Measurements from ENCODE around the gene COQ8A.

The COQ8A gene

DNA sequence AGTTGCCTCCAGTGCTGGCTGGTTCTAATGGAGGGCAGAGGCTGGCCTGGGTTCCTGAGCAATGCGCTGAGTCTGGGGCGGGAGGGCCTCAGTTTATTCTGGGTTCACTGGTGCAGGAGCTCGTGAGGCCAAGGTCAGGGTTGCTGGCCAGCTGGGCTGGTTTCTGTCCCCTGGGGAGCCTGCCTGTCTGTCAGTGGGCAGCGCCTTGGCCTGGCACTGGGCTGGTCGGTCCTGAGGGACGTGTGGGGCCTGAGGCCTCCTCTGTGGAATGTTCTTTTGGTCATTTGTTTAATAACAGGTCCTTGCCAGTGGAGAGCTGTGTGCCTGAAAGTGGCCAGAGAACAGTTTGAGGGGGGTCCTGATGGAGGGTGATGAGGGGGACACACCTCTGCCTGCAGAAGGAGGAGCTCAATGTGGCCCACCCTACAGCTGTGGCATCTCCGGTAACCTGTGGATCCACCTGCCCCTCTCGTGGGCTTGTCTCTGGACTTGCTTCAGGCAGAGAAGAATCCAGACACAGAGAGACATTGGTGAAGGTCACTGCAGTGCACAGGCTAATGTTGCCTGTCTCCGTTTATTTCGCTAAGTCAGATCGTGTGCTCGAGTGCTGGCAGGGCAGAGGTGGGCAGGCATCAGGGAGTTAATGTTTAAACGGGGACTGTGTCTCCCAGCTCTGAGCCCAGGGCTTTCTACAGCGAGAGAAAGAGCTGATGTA lies 34.6 kb downstream of the COQ8A start:
- DNase-seq: no peak

DNA sequence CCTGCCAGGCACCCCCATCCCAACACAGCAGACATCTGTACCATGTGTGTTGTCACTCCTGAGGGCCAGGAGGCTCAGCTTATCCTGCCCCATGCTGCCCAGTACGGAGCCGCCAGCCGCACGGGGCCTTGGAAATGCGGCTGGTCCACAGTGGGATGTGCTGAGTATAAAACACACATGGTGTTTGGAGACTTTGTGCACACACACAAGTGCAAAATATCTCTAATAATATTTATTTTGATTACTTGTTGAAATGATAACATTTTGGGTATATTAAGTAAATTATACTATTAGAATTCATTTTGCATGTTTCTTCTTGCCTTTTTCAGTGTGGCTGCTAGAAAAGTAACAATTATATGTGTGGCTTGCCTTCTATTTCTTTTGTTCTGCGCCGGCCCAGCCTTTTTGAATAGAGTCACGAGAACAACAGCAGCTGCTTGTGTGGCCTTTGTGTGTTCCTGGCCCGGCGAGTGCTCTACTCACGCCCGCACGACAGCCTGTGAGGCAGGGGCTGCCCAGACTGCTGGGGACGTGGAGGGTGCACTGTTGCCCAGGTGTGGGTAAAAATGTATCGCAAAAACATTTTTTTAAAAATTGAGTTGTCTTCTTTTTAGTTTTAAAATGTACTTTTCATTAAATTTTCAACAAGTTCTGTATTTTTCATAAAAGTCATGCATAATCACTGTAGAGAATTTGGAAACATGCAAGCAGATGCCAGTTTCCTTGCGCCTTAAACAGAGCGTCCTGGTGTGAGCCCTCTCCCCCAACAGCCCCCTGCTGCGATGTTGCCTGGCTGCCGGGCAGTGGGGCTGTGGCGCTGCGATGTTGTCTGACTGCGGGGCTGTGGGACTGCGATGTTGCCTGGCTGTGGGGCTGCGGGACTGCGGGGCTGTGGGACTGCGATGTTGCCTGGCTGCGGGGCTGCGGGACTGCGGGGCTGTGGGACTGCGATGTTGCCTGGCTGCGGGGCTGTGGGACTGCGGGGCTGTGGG lies 35.5 kb downstream of the COQ8A start:
- no peak for DNase-seq

DNA sequence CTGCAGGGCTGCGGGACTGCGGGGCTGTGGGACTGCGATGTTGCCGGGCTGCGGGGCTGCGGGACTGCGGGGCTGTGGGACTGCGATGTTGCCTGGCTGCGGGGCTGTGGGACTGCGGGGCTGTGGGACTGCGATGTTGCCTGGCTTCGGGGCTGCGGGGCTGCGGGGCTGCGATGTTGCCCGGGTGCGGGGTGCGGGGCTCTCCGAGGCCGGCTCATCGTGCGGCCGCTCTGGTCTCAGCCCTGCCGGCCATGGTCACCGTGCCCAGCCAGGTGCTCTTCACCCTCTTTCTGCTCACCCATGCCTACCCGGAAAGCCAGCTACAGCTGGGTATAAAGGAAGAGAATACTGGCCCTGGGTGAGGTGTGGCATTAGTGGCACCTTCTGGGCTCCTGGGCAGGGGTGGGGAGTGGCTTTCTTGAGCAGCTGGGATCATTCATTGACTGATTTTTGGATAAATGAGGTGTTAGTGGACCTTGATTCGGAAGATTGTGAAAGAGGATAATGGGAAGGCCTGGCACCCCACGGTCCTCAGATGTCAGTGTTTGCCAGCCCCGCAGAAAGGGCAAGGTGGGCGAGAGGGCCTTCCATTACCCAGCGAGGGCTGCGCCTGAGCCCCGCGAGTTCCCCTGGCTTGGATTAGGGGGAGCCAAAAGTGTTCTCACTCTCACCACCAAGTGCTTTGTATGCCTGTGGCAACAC lies 36.3 kb downstream of the COQ8A start:
- no peak for DNase-seq

DNA sequence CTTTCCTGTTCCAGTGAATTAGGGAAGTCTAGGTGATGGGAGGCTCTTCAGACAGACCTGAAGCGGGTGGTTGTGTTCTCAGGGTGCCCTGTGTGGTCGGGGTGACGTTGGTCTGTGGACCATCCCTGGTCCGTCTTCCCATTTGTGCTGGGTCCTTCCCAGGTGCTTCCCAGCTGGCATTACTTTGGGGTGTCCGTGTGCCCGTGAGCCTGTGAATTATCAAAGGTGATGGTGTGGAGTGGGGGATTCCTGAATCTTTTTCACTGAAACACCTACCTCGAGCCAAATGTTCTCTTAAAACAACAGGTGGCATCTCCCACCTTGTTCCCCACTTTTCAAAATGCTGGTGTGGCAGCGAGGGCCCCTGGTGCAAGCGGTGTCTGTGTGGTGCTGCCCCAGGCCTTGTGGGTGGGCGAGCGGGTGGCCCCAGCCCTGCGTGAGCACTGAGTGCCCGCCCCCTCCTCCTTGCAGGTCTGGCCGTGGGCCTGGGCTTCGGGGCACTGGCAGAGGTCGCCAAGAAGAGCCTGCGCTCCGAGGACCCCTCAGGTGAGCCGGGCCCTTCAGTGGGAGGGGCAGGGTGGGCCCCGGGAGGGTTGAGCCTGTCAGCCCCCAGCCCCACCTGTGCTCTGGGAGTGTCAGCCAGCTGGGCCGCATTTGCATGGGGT lies 37.0 kb downstream of the COQ8A start:
- no peak for DNase-seq

DNA sequence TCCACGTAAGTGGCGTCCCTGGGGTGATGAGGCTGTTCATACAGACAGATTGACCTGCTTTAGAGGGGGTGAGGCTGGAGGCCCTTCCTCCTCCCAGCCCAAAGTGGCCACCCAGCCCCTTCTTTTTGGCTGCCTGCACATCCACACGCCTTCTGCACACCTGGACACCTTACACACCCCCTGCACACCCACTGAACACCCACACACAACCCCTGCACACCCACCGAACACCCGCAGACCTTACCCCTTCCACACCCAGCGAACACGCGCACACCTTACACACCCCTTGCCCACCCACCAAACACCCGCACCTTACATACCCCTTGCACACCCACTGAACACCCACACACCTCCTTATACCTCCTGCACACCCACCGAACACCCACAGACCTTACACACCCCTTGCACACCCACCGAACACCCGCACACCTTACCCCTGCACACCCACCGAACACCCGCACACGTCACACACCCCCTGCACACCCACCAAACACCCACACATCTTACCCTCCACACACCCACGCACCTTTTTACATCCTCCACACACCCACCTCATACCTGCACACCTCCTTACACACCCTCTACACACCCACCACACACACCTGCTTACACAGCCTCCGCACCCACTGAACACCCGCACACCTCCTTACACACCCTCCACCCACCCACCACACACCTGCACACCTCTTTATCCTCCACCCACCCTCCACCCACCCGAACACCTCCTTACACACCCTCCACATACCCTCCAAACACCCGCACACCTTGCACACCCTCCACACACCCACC lies 37.7 kb downstream of the COQ8A start:
- no peak for DNase-seq

DNA sequence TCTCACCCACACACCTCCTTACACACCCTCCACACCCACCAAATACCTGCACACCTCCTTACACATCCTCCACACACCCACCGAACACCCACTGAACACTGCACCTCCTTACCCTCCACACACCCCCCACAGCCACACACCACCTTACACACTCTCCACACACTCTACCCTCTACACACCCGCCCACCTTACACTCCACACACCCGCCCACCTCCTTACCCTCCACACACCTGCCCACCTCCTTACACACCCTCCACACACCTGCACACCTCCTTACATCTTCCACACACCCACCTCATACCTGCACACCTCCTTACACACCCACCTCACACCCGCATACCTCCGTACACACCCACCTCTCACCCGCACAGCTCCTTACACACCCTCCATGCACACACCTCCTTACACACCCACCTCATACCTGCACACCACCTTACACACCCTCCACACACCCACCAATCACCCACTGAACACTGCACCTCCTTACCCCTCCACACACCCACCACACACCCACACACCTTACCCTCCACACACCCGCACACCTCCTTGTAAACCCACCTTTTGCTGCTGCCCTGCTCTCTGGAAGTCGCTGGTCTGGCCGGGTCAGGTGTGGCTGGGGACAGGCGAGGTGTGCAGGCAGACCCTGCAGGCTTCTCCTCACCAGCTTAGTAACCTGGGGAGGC lies 38.5 kb downstream of the COQ8A start:
- no peak for DNase-seq

DNA sequence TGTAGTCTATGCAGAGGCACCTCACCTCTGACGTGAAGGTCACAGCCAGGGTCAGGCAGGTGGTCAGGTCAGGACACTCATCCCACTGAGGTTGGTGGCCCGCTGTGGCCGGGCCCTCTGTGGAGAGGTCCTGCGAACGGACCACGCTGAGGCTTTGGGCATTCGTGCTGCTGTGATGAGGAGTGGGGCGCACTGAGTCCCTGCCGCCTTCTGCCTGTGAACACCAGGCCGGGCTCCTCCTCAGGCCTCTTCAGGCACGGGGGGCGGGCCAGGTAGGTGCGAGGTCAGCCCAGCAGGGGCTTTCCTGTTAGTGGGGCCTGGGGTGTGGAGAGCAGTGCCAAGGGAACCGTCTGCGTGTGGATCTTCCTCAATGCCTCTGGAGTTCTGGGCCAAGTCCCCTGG lies 39.0 kb downstream of the COQ8A start:
- no peak for DNase-seq

DNA sequence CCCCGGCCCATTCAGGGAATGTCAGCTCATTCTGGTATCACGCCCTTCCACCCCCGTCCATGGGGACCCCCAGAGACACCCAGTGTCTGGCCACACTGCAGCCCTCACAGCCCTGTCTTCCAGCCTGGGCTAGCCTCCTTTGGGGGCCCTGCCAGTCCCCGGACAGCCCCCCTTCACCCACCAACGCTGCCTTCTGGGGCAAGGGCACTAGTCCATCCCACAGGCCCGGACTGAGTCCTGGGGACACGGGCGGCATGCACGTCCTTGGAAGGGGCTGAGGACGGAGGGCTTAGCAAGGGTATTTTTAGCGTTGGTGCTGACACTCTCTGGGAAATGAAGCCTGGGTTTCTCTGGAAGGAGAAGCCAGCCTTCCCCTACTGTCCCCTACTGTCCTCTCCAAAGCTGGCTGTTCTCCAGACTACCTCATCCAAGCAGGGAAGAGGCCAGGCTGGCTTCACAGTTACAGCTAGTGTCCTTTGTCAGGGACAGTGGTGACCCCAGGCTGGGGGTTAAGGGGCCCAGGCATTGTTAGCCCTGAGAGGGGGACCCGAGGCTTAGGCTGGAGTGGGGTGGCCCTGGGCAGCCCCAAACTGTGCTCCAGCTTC lies 39.5 kb downstream of the COQ8A start:
- no peak for DNase-seq

DNA sequence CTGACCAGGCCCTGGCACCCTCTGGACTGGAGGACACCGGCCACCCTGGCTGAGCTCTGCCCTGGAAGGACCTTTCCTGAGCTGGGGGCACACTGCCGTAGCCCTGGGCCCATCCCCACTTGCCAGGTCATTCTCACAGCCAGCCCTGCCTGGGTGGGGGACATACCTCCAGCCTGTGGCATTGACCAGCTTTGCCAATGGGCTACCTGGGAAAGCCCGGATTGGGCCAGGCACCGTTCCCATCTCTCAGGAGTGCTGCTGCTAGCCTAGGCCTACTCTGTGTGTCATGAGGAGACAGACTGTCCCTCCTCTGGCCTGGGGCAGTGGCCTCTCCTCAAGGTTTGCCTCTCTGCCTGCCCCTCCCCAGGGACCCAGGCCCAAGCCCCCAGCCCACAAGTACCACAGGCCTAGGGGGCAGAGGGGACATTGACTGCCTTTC lies 40.0 kb downstream of the COQ8A start:
- DNase-seq: no peak

DNA sequence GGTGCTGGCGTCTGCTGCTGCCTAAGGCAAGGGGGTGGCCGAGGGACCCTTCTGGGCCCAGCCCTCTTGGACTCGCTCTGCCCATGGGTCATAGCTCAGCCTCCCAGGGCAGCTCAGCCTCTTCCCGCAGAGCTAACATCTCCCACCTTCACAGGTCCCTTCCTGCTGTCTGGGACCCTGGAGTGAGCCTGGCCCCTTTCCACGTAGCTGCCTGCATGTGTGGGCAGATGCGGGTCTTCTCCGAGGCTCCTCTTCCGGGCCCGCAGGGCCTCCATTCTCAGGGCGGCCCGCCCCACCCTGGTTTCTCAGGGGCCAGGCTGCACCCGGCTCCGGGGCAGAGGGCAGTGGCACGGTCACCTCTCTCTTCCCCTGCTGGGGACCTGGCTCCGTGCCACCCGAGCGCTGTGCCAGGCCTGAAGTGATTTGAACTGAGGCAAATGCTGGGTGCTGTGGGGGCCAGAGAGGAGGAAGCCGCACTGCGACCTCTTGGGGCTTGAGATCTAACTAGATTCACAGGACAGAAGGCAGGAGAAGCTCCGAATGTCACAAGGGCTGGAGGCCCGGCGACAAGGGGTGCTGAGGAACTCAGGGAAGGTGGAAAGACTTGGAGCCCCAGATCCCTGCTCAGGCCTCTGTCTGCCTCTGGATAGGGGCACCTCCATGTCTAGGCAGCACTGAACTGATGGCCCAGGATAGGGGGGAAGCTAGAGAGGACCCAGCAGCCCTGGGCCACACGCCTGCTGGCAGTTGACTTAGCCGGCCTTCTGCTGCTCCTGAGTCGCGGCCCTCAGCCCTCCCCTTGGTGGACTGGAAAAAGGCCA lies 40.7 kb downstream of the COQ8A start:
- DNase-seq: no peak

DNA sequence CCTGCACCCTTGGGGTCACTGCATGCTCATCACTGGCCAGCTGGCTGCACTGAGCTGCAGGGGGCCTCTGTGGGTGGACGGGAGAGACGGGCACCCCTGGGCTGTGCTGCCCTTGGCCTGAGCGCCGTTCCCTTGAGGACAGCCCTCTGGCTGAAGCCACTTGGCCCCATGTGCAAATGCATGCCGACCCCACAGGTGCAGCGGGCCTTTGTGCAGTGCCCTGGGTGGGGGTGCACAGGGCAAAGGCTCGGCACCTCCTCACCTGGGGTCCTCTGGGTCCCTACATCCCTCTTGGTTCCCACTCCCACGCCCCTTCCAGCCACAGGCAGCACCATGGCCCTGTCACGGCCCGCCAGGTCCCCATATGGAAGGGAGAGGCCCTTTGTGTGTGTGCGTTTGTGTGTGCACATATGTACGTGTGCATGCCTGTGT lies 41.3 kb downstream of the COQ8A start:
- DNase-seq: no peak

DNA sequence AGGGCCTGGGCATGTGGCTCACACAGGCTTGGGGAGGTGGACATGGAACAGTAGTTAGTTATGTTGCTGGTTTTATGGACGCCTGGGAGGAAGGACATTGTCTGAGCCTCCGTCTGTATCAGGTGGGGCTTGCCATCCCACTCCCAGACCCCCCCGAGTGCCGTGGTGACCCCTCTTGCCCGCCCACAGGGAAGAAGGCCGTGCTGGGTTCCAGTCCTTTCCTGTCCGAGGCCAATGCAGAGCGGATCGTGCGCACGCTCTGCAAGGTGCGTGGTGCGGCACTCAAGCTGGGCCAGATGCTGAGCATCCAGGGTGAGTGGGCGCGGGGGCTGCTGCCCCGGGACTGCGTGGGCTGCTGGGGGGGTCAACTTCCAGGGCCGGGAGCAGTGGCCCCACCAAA lies 41.7 kb downstream of the COQ8A start:
- DNase-seq: no peak

DNA sequence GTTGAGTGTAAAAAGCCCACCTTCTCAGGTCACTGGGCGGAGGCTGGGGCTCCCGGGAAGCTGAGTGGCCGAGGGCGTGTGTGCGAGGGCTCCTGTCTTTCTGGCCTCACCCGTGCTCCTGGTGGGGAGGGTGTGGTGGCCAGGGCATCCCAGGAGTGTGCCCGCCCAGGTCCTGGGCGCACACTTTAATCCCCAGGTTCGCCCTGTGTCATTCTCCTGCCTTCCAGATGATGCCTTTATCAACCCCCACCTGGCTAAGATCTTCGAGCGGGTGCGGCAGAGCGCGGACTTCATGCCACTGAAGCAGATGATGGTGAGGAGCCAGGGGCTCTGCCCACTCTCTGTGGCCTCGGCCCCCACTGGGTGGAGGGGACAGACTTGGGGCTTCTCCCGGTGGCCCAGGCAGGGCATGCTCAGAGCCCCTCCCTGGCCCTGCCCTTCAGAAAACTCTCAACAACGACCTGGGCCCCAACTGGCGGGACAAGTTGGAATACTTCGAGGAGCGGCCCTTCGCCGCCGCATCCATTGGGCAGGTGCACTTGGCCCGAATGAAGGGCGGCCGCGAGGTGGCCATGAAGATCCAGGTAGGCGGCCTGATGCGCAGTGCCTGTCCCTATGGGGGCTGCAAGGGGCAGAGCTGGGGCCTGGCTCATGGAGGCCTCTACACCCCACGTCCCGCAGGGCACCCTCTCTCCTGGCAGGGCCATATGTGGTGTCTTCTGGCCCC lies 42.5 kb downstream of the COQ8A start:
- no peak for DNase-seq

DNA sequence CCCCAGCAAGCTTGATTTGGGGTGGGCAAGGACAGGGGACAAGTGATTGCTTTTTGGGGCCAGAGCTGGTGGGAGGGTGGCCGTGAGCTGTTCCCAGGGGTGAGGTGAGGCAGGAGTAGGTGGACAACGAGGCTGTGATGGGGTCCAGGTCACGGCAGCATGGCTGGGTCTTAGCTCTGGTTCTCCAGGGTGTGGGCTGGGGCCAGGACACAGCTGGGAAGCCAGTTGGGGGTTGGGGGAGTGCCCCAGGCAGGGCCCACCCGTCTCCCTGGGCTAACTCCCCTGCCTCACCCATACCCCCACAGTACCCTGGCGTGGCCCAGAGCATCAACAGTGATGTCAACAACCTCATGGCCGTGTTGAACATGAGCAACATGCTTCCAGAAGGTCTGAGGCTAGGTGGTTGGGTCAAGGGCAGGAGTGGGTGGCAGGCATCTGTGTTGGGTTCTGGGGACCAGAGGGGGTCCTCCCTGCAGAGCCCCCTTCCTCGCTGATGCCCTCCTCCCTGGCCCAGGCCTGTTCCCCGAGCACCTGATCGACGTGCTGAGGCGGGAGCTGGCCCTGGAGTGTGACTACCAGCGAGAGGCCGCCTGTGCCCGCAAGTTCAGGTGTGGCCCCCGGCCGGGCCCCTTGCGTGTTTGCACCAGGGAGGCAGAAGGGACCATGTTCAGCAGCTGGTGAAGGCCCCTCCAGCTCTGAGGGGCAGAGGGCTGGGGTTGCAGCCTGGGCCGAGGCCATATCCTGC lies 43.3 kb downstream of the COQ8A start:
- DNase-seq: no peak

DNA sequence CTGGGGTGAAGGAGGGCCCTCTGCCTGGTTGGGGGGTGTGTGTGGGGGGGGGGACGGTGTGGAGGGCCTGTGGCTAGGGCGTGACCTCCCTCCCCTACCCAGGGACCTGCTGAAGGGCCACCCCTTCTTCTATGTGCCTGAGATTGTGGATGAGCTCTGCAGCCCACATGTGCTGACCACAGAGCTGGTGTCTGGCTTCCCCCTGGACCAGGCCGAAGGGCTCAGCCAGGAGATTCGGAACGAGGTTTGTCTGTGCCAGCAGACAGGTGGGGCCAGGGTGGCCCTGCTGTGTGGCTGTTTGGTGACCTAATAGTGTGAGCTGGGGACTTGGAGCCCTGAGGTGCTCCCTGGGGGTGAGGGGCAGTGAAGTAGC lies 43.9 kb downstream of the COQ8A start:
- no peak for DNase-seq

DNA sequence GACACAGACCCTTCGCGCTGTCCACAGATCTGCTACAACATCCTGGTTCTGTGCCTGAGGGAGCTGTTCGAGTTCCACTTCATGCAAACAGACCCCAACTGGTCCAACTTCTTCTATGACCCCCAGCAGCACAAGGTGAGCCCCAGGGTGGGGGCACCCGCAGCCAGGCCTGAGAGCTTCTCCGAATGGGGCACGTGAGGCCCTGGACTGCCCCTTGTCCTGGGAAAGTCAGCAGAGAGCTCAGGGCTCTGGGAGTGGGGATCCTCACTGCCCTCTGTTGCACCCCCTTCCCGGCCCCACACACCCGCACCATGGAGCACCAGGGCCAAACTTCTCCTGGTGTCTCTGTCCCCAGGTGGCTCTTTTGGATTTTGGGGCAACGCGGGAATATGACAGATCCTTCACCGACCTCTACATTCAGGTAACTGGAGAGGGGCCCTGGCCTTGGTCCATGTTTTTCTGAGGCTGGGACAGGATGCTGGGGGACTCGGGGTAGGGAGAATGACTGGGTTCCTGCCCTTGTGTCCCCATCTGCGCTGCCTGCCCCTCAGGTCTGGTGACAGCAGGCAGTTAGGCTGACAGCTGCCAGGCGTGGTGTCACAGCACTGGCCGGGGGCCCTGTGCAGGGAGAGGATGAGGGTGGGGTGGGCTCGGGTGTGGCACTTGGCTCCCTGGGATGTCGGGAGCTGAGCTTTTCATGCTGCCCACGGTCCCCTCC lies 44.6 kb downstream of the COQ8A start:
- no peak for DNase-seq

DNA sequence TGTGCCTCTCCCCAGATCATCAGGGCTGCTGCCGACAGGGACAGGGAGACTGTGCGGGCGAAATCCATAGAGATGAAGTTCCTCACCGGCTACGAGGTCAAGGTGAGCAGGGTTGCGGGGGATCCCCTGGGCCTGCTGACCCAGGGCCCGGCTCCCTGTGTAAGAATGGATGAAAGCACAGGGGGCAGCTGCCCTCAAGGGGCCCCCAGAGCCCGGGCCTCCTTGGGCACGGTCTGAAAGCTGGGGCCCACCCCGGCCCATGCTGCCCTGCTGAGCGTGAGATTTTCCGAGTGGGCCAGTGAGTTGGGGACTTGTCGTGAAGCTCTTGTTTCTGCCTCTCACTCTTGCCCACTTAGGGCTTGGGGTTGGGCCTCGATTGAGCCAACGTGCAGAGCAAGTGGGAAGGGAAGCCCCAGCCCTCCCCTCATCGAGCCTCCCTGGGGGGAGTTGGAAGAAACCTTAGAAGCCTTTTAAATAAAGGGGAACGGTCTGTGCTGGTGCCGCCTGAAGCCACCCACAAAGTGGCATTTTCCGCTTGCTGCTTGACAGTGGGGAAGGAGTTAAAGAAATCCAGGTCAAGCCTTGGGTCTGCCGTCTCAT lies 45.2 kb downstream of the COQ8A start:
- no peak for DNase-seq
